Hepatocyte (in vitro differentiated cells): ENCODE data around the gene FRMD3.

Source experiments
- CTCF ChIP-seq: fragments of 200-600 bp; sonication (generic); IDR thresholded peaks from 2 replicates; pipeline ENCODE4 v1.5.1; 2016; ENCODE audit warnings: antibody characterized with exemption, mild to moderate bottlenecking; ENCODE audit not compliant: poor library complexity
- EZH2 ChIP-seq: fragments of 200-600 bp; sonication (generic); IDR thresholded peaks from 2 replicates; pipeline ENCODE4 v1.6.1; 2016; ENCODE audit warnings: antibody characterized with exemption, mild to moderate bottlenecking, borderline replicate concordance
- EZH2phosphoT487 ChIP-seq: fragments of 200-600 bp; sonication (generic); IDR thresholded peaks from one replicate; pipeline ENCODE4 v1.6.1; 2018; ENCODE audit warnings: antibody characterized with exemption, mild to moderate bottlenecking, low read depth, moderate library complexity; ENCODE audit not compliant: unreplicated experiment, severe bottlenecking

GRCh38 chr9:83197591-83197990, 340.6 kb downstream of the FRMD3 start:
- TF ChIP-seq CTCF (no peak), EZH2 (no peak), EZH2phosphoT487 (no peak)
